WTC11 (cell line): ENCODE measurements around the gene PDZD2. TPM values are rescaled to one million over a fixed set of nuclear protein-coding genes. Genes with fewer than 3 reads are reported as not detected.

Source experiments
- ATAC-seq: fragments of 200-7000 bp; cut with Tn5 transposase; 2 replicates; pipeline ENCODE4 v1.10.0; 2021; ENCODE audit warnings: mild to moderate bottlenecking, moderate library complexity
- CTCF ChIA-PET: fragments of 300-600 bp; sonication (Branson Sonifier 250); formaldehyde crosslinking; loops from one replicate; lab custom pipeline; 2021; ENCODE audit warnings: antibody characterized with exemption; lab: Charles Lee
- POLR2A ChIA-PET: fragments of 350-600 bp; sonication (Branson Sonifier 250); formaldehyde crosslinking; loops from one replicate; lab custom pipeline; 2021; ENCODE audit warnings: antibody characterized with exemption; lab: Charles Lee
- DNase-seq: peaks from one replicate; pipeline ENCODE4 v3.0.0; 2021; ENCODE audit warnings: low spot score
- H3K27ac Mint-ChIP-seq: 2 replicates; pipeline ENCODE4 v1.8.0; 2021; ENCODE audit warnings: mixed read lengths
- H3K27me3 Mint-ChIP-seq: 2 replicates; pipeline ENCODE4 v1.8.0; 2021; ENCODE audit warnings: low read depth, mild to moderate bottlenecking, moderate library complexity, mixed read lengths
- H3K36me3 Mint-ChIP-seq: 2 replicates; pipeline ENCODE4 v1.8.0; 2021; ENCODE audit warnings: mixed read lengths
- H3K4me1 Mint-ChIP-seq: 2 replicates; pipeline ENCODE4 v1.8.0; 2022; ENCODE audit warnings: mixed read lengths
- H3K4me3 Mint-ChIP-seq: 2 replicates; pipeline ENCODE4 v1.8.0; 2021; ENCODE audit warnings: mild to moderate bottlenecking, moderate library complexity, mixed read lengths
- H3K9me3 Mint-ChIP-seq: 2 replicates; pipeline ENCODE4 v1.8.0; 2021; ENCODE audit warnings: mixed read lengths
- AFF4 ChIP-seq: sonication (generic); formaldehyde crosslinking; IDR thresholded peaks from 2 replicates; pipeline ENCODE4 v1.8.1; 2023; ENCODE audit warnings: mild to moderate bottlenecking, missing genetic modification reagents, borderline replicate concordance
- ATF3 ChIP-seq: sonication (generic); formaldehyde crosslinking; conservative IDR thresholded peaks from 2 replicates; pipeline ENCODE4 v1.8.1; 2022; ENCODE audit warnings: mild to moderate bottlenecking, missing genetic modification reagents
- CBFB ChIP-seq: sonication (generic); formaldehyde crosslinking; IDR thresholded peaks from 2 replicates; pipeline ENCODE4 v1.8.1; 2022; ENCODE audit warnings: mild to moderate bottlenecking, low read depth, missing genetic modification reagents
- CDX4 ChIP-seq: fragments of 250-450 bp; sonication (Bioruptor Pico); IDR thresholded peaks from 2 replicates; pipeline ENCODE4 v1.9.0; 2021; ENCODE audit warnings: moderate library complexity, mild to moderate bottlenecking, inconsistent platforms, borderline replicate concordance
- E2F1 ChIP-seq: sonication (generic); formaldehyde crosslinking; IDR thresholded peaks from 2 replicates; pipeline ENCODE4 v1.8.0; 2022; ENCODE audit warnings: mild to moderate bottlenecking, missing genetic modification reagents
- FOXK1 ChIP-seq: sonication (generic); formaldehyde crosslinking; IDR thresholded peaks from 2 replicates; pipeline ENCODE4 v1.8.0; 2022; ENCODE audit warnings: mild to moderate bottlenecking, moderate library complexity, missing genetic modification reagents
- FOXP4 ChIP-seq: sonication (generic); formaldehyde crosslinking; IDR thresholded peaks from 2 replicates; pipeline ENCODE4 v1.8.0; 2022; ENCODE audit warnings: mild to moderate bottlenecking, missing genetic modification reagents
- HMGA2 ChIP-seq: fragments of 250-450 bp; sonication (Bioruptor Pico); IDR thresholded peaks from 2 replicates; pipeline ENCODE4 v1.4.0; 2021; ENCODE audit warnings: mild to moderate bottlenecking, moderate library complexity
- IRF2 ChIP-seq: sonication (generic); formaldehyde crosslinking; IDR thresholded peaks from 2 replicates; pipeline ENCODE4 v1.8.0; 2022; ENCODE audit warnings: low read depth, missing genetic modification reagents, borderline replicate concordance
- NFE2L1 ChIP-seq: sonication (generic); formaldehyde crosslinking; IDR thresholded peaks from 2 replicates; pipeline ENCODE4 v1.8.1; 2023; ENCODE audit warnings: missing genetic modification reagents
- NFYB ChIP-seq: sonication (generic); formaldehyde crosslinking; conservative IDR thresholded peaks from 2 replicates; pipeline ENCODE4 v1.8.0; 2022; ENCODE audit warnings: low read depth, missing genetic modification reagents
- NR3C1 ChIP-seq: sonication (generic); formaldehyde crosslinking; conservative IDR thresholded peaks from 2 replicates; pipeline ENCODE4 v1.8.1; 2023; ENCODE audit warnings: low read depth, mild to moderate bottlenecking, missing genetic modification reagents
- PRDM15 ChIP-seq: sonication (generic); formaldehyde crosslinking; IDR thresholded peaks from 2 replicates; pipeline ENCODE4 v1.8.0; 2022; ENCODE audit warnings: missing genetic modification reagents
- SMAD4 ChIP-seq: sonication (generic); formaldehyde crosslinking; IDR thresholded peaks from 2 replicates; pipeline ENCODE4 v1.8.0; 2022; ENCODE audit warnings: mild to moderate bottlenecking, missing genetic modification reagents
- TEAD1 ChIP-seq: sonication (generic); formaldehyde crosslinking; IDR thresholded peaks from 2 replicates; pipeline ENCODE4 v1.8.0; 2022; ENCODE audit warnings: mild to moderate bottlenecking, missing genetic modification reagents
- USF1 ChIP-seq: sonication (generic); formaldehyde crosslinking; IDR thresholded peaks from 2 replicates; pipeline ENCODE4 v1.8.0; 2022; ENCODE audit warnings: mild to moderate bottlenecking, missing genetic modification reagents
- ZNF232 ChIP-seq: sonication (generic); formaldehyde crosslinking; IDR thresholded peaks from 2 replicates; pipeline ENCODE4 v1.8.0; 2022; ENCODE audit warnings: mild to moderate bottlenecking, missing genetic modification reagents
- ZNF263 ChIP-seq: sonication (generic); formaldehyde crosslinking; IDR thresholded peaks from 2 replicates; pipeline ENCODE4 v1.8.1; 2022; ENCODE audit warnings: low read depth, mild to moderate bottlenecking, moderate library complexity, missing genetic modification reagents
- ZNF423 ChIP-seq: fragments of 250-450 bp; sonication (Bioruptor Pico); IDR thresholded peaks from 2 replicates; pipeline ENCODE4 v2.1.2; 2022; ENCODE audit warnings: mild to moderate bottlenecking, moderate library complexity
- ZNF671 ChIP-seq: fragments of 250-450 bp; sonication (Bioruptor Pico); IDR thresholded peaks from 2 replicates; pipeline ENCODE4 v1.8.0; 2021; ENCODE audit warnings: mild to moderate bottlenecking
- total RNA-seq: library from RNA; stranded (reverse); gene quantifications from 3 replicates; pipeline ENCODE4 v1.2.3, GENCODE V29; 2021

PDZD2 gene
- total RNA-seq, 1 experiment from 2014 or later = 11.4 TPM

- TF ChIP-seq E2F1 = no peak
- no peak for TF ChIP-seq CBFB (CRISPR knock-in tag)
- no peak for TF ChIP-seq FOXK1 (CRISPR knock-in tag)
- TF ChIP-seq, all 79 proteins: peak for 0
Measured at GRCh38 chr5:31674371-31674951, 35.5 kb downstream of the PDZD2 start (continued).

GRCh38 chr5:31675472-31675871, 36.5 kb downstream of the PDZD2 start:
- ATAC-seq = no peak
- DNase-seq = no peak
- H3K27me3 Mint-ChIP-seq = no peaks in the 10 kb centered on the region
- ChIA-PET CTCF (interaction anchor here (0.6 kb wide), 1 partner anchor 362 kb away, joined by 4 read pairs; no protein-coding TSS in a partner anchor), POLR2A (no interaction called here)
- H3K36me3 Mint-ChIP-seq = peaks cover 8% of the 10 kb centered on the region
- H3K27ac Mint-ChIP-seq = no peak overlapping the region
- H3K4me1 Mint-ChIP-seq = peaks cover 24% of the 10 kb centered on the region
- TF ChIP-seq IRF2 = no peak
- TF ChIP-seq ZNF263 (CRISPR knock-in tag) = no peak
- no peak for TF ChIP-seq NFE2L1 (CRISPR knock-in tag)
- no peak for TF ChIP-seq HMGA2 (CRISPR knock-in tag)
- no peak for TF ChIP-seq NR3C1 (CRISPR knock-in tag)
- no peak for TF ChIP-seq ATF3 (CRISPR knock-in tag)
- no peak for TF ChIP-seq PRDM15 (CRISPR knock-in tag)
- no peak for TF ChIP-seq USF1 (CRISPR knock-in tag)
- TF ChIP-seq ZNF423 = no peak
- TF ChIP-seq ZNF671 (CRISPR knock-in tag) = no peak
- no peak for TF ChIP-seq TEAD1 (CRISPR knock-in tag)
- TF ChIP-seq SMAD4 (CRISPR knock-in tag) = no peak
- H3K9me3 Mint-ChIP-seq = peaks cover 13% of the 10 kb centered on the region
- H3K4me3 Mint-ChIP-seq = no peak overlapping the region

- ChIA-PET POLR2A (interaction anchor here (0.5 kb wide), 2 partner anchors 34 to 120 kb away, joined by 3 read pairs; no protein-coding TSS in a partner anchor), CTCF (interaction anchor here (0.6 kb wide), 1 partner anchor 90 kb away, joined by 7 read pairs; no protein-coding TSS in a partner anchor)
- Mint-ChIP-seq H3K27ac (no peak overlapping the region), H3K4me3 (no peak overlapping the region), H3K9me3 (peaks cover 4% of the 10 kb centered on the region), H3K27me3 (no peaks in the 10 kb centered on the region), H3K36me3 (peaks cover 5% of the 10 kb centered on the region), H3K4me1 (peaks cover 15% of the 10 kb centered on the region)
- DNase-seq (no peak), ATAC-seq (no peak)
- TF ChIP-seq AFF4 (CRISPR knock-in tag) = no peak
- TF ChIP-seq FOXP4 (CRISPR knock-in tag) = no peak
- no peak for TF ChIP-seq E2F1
- no peak for TF ChIP-seq ZNF423
- TF ChIP-seq ZNF232 = no peak
- no peak for TF ChIP-seq NFYB (CRISPR knock-in tag)
- no peak for TF ChIP-seq CDX4
Measured at GRCh38 chr5:31678180-31678579, 39.2 kb downstream of the PDZD2 start.
